B cell (primary cell): ENCODE data around the gene SERPINA4.

Experiments used
- CTCF ChIP-seq: fragments of 200-600 bp; IDR thresholded peaks from one replicate; pipeline ENCODE4 v1.8.0; 2022; ENCODE audit warnings: antibody characterized with exemption, mild to moderate bottlenecking
- EZH2 ChIP-seq: IDR thresholded peaks from 2 replicates; pipeline ENCODE4 v1.6.1; 2012; ENCODE audit warnings: borderline replicate concordance, low read depth, mild to moderate bottlenecking, moderate library complexity, low read length; ENCODE audit not compliant: insufficient read depth, poor library complexity, severe bottlenecking

- TF ChIP-seq CTCF (no peak), EZH2 (no peak)
Measured at GRCh38 chr14:94541234-94541975, 19.8 kb upstream of the SERPINA4 start.
